Measurements from ENCODE around the gene DRAXIN. TPM values are rescaled to one million over a fixed set of nuclear protein-coding genes. Genes with fewer than 3 reads are reported as not detected.

Gene DRAXIN
- total RNA-seq, 1 donor from 2014 or later = 0.24 TPM

DNA sequence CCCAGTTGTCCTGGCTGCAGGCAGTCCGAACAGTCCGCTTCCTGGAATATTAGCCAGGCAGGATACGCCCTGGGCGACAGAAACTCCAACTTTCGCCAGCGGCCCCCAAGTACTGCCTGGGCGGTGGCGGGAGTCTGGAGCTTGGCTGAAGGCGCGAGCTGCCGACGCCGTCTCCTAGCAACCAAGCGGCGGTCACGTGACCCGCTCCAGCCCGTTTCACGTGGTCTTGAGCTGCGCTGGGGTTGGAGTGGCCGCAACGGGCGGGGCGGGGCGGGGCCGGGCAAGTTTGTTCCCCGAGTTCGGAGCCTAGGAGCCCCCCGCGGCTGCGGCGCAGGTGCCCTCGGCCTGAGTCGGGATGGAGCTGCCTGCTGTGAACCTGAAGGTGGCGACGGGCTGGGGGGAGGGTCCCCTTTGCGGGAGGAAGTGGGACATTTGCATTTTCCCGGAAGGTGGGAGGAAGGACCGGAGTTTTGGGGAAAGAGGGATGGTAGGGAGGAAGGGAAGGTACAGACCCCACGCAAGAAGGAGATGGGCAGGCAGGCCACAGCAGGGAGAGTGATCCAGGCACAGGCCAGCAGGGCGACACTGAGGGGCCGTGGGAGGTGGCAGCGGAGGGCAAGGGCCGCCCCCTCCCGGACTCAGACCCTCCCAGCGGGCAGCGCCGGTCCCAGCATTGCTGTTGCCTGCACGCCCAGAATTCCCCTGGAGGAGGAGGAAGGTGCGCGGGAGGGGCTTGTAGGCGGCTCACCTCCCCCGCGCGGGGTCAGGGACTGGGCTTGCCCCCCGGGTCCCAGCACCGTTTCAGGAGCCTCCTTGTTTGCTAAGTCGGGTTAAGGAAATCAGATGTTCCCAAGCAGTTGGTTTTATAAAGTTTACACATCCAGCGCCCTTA, 44.6 kb downstream of the DRAXIN start, which contains the start of gene AGTRAP:
TSS of gene AGTRAP (plus strand) at position 283 of the 892 bp plus-strand sequence. CDS start at position 356, 73 bp downstream.
- Histone ChIP-seq H3K36me3 (no peaks in the 10 kb centered on the region), H3K4me3 (peak within 1 kb of the TSS; percentile 90), H3K27me3 (ENCODE audit: low read depth) (no peaks in the 10 kb centered on the region), H3K9me3 (no peaks in the 10 kb centered on the region), H3K27ac (peak within 1 kb of the TSS; percentile 91), H3K4me1 (peaks cover 70% of the 10 kb centered on the region)
- DNase-seq (peak; percentile 99), ATAC-seq (peak; percentile 92 to 94)
- intact Hi-C loops (cut with DNase I) = no loop called here
- TF ChIP-seq, protein P1, sequence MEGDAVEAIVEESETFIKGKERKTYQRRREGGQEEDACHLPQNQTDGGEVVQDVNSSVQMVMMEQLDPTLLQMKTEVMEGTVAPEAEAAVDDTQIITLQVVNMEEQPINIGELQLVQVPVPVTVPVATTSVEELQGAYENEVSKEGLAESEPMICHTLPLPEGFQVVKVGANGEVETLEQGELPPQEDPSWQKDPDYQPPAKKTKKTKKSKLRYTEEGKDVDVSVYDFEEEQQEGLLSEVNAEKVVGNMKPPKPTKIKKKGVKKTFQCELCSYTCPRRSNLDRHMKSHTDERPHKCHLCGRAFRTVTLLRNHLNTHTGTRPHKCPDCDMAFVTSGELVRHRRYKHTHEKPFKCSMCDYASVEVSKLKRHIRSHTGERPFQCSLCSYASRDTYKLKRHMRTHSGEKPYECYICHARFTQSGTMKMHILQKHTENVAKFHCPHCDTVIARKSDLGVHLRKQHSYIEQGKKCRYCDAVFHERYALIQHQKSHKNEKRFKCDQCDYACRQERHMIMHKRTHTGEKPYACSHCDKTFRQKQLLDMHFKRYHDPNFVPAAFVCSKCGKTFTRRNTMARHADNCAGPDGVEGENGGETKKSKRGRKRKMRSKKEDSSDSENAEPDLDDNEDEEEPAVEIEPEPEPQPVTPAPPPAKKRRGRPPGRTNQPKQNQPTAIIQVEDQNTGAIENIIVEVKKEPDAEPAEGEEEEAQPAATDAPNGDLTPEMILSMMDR (IDR thresholded peaks at IDR 0.05) = peak; percentile 7

DNA sequence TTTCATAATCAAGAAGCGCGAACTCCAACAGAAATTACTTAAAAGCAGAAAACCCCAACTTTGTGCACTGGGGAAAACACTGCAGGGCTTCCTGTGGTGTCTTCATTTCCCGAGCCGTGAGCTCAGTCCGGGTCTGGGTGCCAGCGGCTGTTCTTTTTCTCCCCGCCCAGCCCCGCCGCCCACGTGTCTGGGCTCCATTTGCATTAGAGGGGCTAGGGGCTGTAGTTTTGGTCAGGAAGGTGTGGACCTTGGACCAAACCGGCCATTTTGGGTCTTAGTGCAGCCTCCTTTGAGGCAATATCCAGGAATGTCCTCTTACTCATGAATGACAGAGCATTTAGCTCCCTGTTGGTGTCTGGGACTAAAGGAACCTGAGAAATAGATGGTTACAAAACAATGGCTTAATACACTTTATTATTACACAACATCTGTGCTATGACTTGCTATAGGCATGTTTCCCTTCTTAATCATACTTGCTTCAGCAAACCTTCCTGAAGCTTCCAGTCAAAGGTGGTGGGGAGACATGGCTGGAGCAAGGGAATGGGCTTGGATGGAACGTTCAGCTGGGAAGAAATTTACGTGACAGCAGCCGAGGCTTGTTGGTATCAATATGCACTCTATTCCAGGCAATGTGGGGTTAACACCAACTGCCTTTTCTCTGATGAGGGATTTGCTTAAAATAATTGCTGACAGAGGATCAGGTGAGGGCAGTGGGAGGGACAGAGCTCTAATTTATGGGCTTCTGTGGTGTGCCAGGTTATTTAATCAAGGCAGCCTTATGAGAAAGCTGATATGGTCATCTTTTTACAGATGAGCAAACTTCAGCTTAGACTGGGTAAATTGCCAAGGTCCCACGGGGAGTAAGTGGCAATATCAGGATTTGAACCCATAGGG, 45.5 kb downstream of the DRAXIN start:
- no peaks in the 10 kb centered on the region for H3K27me3 ChIP-seq (ENCODE audit: low read depth)

DNA sequence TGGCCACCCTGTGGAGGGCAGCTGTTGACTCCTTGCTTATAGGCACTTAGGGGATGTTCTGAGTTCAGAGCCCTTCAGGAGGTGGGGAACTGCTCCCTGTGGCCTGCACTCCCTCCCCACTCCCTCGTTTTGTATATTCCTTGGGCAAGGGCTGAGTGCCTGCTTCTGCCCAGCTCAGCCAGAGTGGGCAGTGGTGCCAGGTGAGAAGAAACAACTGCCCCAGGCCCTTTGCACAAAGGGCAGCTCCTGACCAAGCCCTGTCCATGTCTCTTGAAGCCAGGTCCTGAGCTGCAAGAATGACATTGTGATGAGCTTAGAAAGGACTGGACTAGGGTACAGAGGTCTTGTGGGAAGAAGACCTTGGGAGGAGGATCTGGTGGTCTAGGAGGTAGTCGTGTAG, 46.6 kb downstream of the DRAXIN start:
- no peak overlapping the region for H3K4me3 ChIP-seq

More for the DNA sequence above, 45.5 kb downstream of the DRAXIN start:
- peak; percentile 65 to 72 for ATAC-seq
- H3K27ac ChIP-seq = peak overlapping the region; percentile 91
- TF ChIP-seq, protein P1 (IDR thresholded peaks at IDR 0.05) = no peak
- H3K36me3 ChIP-seq = no peaks in the 10 kb centered on the region
- peak overlapping the region; percentile 90 for H3K4me3 ChIP-seq
- DNase-seq = peak; percentile 75
- no peaks in the 10 kb centered on the region for H3K9me3 ChIP-seq
- intact Hi-C loops (cut with DNase I) = no loop called here
- H3K4me1 ChIP-seq = peaks cover 70% of the 10 kb centered on the region

GRCh38 chr1:11738783-11739182, 47.3 kb downstream of the DRAXIN start:
- no peaks in the 10 kb centered on the region for H3K9me3 ChIP-seq
- peaks cover 3% of the 10 kb centered on the region for H3K36me3 ChIP-seq
- no peak overlapping the region for H3K4me3 ChIP-seq
- H3K27ac ChIP-seq = peak overlapping the region; percentile 18
- DNase-seq (no peak), ATAC-seq (no peak)
- H3K4me1 ChIP-seq = peaks cover 59% of the 10 kb centered on the region
- TF ChIP-seq, protein P1 (IDR thresholded peaks at IDR 0.05) = no peak
- H3K27me3 ChIP-seq (ENCODE audit: low read depth) = no peaks in the 10 kb centered on the region
- intact Hi-C loops (cut with DNase I) = no loop called here

More for the DNA sequence above, 46.6 kb downstream of the DRAXIN start:
- Histone ChIP-seq H3K27me3 (ENCODE audit: low read depth) (no peaks in the 10 kb centered on the region), H3K9me3 (no peaks in the 10 kb centered on the region), H3K27ac (peak overlapping the region; percentile 91), H3K36me3 (no peaks in the 10 kb centered on the region), H3K4me1 (peaks cover 62% of the 10 kb centered on the region)
- ATAC-seq (no peak), DNase-seq (no peak)
- TF ChIP-seq, protein P1 (IDR thresholded peaks at IDR 0.05) = no peak
- intact Hi-C loops (cut with DNase I) = no loop called here
